Vagina (tissue), 2 donors: Measurements from ENCODE around the gene SMARCE1.

Experiments
- CTCF ChIP-seq, 3 experiments: fragments of 450-650 bp in 2 of 3; fragments of 200-600 bp in 1 of 3; sonication (generic) in 1 of 3; IDR thresholded peaks; one replicate each; pipeline ENCODE4 v1.5.1; 2017 to 2019; ENCODE audit warnings: antibody characterized with exemption in 3 of 3, mild to moderate bottlenecking in 2 of 3, moderate library complexity in 2 of 3
- POLR2AphosphoS5 ChIP-seq, 2 donors: sonication (generic); formaldehyde crosslinking; IDR thresholded peaks; one replicate each; pipeline ENCODE4 v1.9.0; 2017; ENCODE audit warnings: antibody characterized with exemption in 2 of 2, mild to moderate bottlenecking in 2 of 2, low read depth in 1 of 2; ENCODE audit not compliant: insufficient read depth in 1 of 2

DNA sequence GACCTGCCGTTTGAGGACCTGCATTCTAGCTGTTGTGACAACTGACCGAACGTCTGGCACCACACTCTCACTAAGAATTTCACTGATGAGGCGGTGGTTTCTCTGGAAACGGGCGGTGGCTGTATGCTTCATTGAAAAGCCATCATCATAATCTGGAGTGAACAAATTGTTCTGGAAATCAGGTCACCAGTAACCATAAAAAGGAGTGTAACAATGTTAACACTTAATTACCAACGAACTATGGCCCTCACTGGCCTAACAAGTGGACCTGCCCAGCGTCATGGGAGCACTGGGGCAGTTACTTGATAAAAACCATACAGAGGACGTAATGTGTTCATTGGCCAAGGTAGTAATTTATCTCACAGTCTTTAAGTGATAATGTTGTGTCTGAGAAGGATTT is 15.4 kb downstream of the SMARCE1 start:
- TF ChIP-seq CTCF (IDR thresholded peaks at IDR 0.05): no peak
- TF ChIP-seq POLR2AphosphoS5 (IDR thresholded peaks at IDR 0.05; ENCODE audit: insufficient read depth in 1 of 2, low read depth in 1 of 2): no peak
